OCI-LY7 (cell line): ENCODE results near the gene CLPSL1. TPM values are rescaled to one million over a fixed set of nuclear protein-coding genes. Genes with fewer than 3 reads are reported as not detected.
A peak's percentile ranks its signal among the peaks of the same experiment; 100 is the strongest.

Source experiments
- BruUV-seq: library from RNA; stranded (reverse); fragments of 400-500 nt; replicated peaks from 2 replicates; lab custom pipeline; 2021; lab: Mats Ljungman, UMichigan
- CTCF ChIA-PET: fragments of 300-600 bp; sonication (Branson Sonifier 250); formaldehyde crosslinking; loops from one replicate; lab custom pipeline; 2022; ENCODE audit warnings: antibody characterized with exemption; ENCODE audit not compliant: unreplicated experiment; lab: Charles Lee
- POLR2A ChIA-PET: fragments of 300-600 bp; sonication (Branson Sonifier 250); formaldehyde crosslinking; loops from one replicate; lab custom pipeline; 2022; ENCODE audit warnings: antibody characterized with exemption; lab: Charles Lee
- DNase-seq: peaks from one replicate; pipeline ENCODE4 v3.0.0-alpha.2; 2015; ENCODE audit warnings: low spot score
- H2AFZ ChIP-seq: fragments of 200-600 bp; sonication (generic), shearing (Covaris generic); 2 replicates; pipeline ENCODE4 v1.6.1; 2014; ENCODE audit warnings: mild to moderate bottlenecking, antibody characterized with exemption, low read length, moderate library complexity
- H3K27ac ChIP-seq: fragments of 200-600 bp; sonication (generic); 2 replicates; pipeline ENCODE4 v1.5.1; 2014; ENCODE audit warnings: mixed run types, low read depth, mild to moderate bottlenecking, moderate library complexity, low read length, inconsistent platforms; ENCODE audit not compliant: poor library complexity, severe bottlenecking
- H3K36me3 ChIP-seq: fragments of 200-600 bp; sonication (generic); 2 replicates; pipeline ENCODE4 v1.6.1; 2014; ENCODE audit warnings: mild to moderate bottlenecking, antibody characterized with exemption, low read length, moderate library complexity, mixed read lengths; ENCODE audit not compliant: insufficient read depth
- H3K4me1 ChIP-seq: fragments of 200-600 bp; sonication (generic); 2 replicates; pipeline ENCODE4 v1.5.1; 2014; ENCODE audit warnings: mild to moderate bottlenecking, low read length; ENCODE audit not compliant: insufficient read depth, poor library complexity, severe bottlenecking
- H3K4me2 ChIP-seq: fragments of 200-600 bp; sonication (generic); 2 replicates; pipeline ENCODE4 v1.6.1; 2014; ENCODE audit warnings: mild to moderate bottlenecking, low read length
- H3K4me3 ChIP-seq: fragments of 200-600 bp; sonication (generic); 2 replicates; pipeline ENCODE4 v1.5.1; 2014; ENCODE audit warnings: mild to moderate bottlenecking, low read depth, low read length; ENCODE audit not compliant: poor library complexity, severe bottlenecking
- H3K79me2 ChIP-seq: fragments of 200-600 bp; sonication (generic); 2 replicates; pipeline ENCODE4 v1.6.1; 2016; ENCODE audit warnings: low read depth, mild to moderate bottlenecking, low read length, moderate library complexity, mixed read lengths; ENCODE audit not compliant: insufficient read depth
- H3K9me2 ChIP-seq: fragments of 200-600 bp; sonication (generic); 2 replicates; pipeline ENCODE4 v1.6.1; 2016; ENCODE audit warnings: mild to moderate bottlenecking, low read length, mixed read lengths; ENCODE audit not compliant: insufficient read depth
- H3K9me3 ChIP-seq: fragments of 200-600 bp; sonication (generic); 2 replicates; pipeline ENCODE4 v1.6.1; 2014; ENCODE audit warnings: mild to moderate bottlenecking, mixed run types, low read length, mixed read lengths
- H4K20me1 ChIP-seq: fragments of 200-600 bp; sonication (generic); 2 replicates; pipeline ENCODE4 v1.6.1; 2014; ENCODE audit warnings: mild to moderate bottlenecking, antibody characterized with exemption, low read length, moderate library complexity, mixed read lengths; ENCODE audit not compliant: insufficient read depth
- CTCF ChIP-seq: fragments of 200-600 bp; sonication (generic); conservative IDR thresholded peaks from 2 replicates; pipeline ENCODE4 v1.5.1; 2014; ENCODE audit warnings: mild to moderate bottlenecking, antibody characterized with exemption, low read length, moderate library complexity, mixed read lengths
- EZH2phosphoT487 ChIP-seq: fragments of 200-600 bp; sonication (generic); IDR thresholded peaks from 2 replicates; pipeline ENCODE4 v1.6.1; 2018; ENCODE audit warnings: low read depth, borderline replicate concordance, mild to moderate bottlenecking, mixed run types, antibody characterized with exemption, low read length, moderate library complexity, mixed read lengths
- intact Hi-C: fragments of 100-400 bp; cut with micrococcal nuclease; formaldehyde crosslinking; loops from one replicate; pipeline ENCODE4 v1.10.0; 2022; ENCODE audit not compliant: unreplicated experiment
- total RNA-seq, 2 experiments: library from RNA; depleted of rRNA in 1 of 2; stranded (reverse); fragments of >200 nt in 1 of 2; shearing (Covaris generic) in 1 of 2; gene quantifications; 2 replicates each; pipeline ENCODE4 v1.2.3, GENCODE V29; 2014 to 2022

Gene CLPSL1
- total RNA-seq, 2 experiments from 2014 or later: not detected

GRCh38 chr6:35755278-35755924, 25.4 kb upstream of the CLPSL1 start:
- ChIA-PET CTCF (interaction anchor here (1.4 kb wide), 1 partner anchor 18 kb away, joined by 3 read pairs; the partner anchor contains the start of gene ARMC12), POLR2A (interaction anchor here (1.1 kb wide), 1 partner anchor 17 kb away, joined by 3 read pairs; no protein-coding TSS in a partner anchor)
- Histone ChIP-seq H3K4me1 (peaks cover 25% of the 10 kb centered on the region), H3K4me3 (no peak overlapping the region), H2AFZ (no peak overlapping the region; the same call in 1 of the 2 replicates), H3K9me2 (no peaks in the 10 kb centered on the region), H3K27ac (no peak overlapping the region), H4K20me1 (no peaks in the 10 kb centered on the region), H3K4me2 (no peak overlapping the region), H3K79me2 (no peaks in the 10 kb centered on the region), H3K9me3 (no peaks in the 10 kb centered on the region), H3K36me3 (no peaks in the 10 kb centered on the region)
- BruUV-seq: no TSS peak
- no peak for DNase-seq
- TF ChIP-seq CTCF (no peak), EZH2phosphoT487 (no peak)
- intact Hi-C loops: loop anchor here (5.0 to 10.0 kb wide), 2 partner anchors 199 to 233 kb away; no protein-coding TSS in a partner anchor

GRCh38 chr6:35757456-35758123, 23.2 kb upstream of the CLPSL1 start:
- Histone ChIP-seq H3K4me2 (peak overlapping the region; percentile 17), H3K4me3 (no peak overlapping the region), H3K36me3 (no peaks in the 10 kb centered on the region), H3K79me2 (no peaks in the 10 kb centered on the region), H3K9me3 (no peaks in the 10 kb centered on the region), H4K20me1 (no peaks in the 10 kb centered on the region), H3K27ac (no peak overlapping the region), H2AFZ (peak overlapping the region; percentile 80), H3K4me1 (peaks cover 25% of the 10 kb centered on the region), H3K9me2 (no peaks in the 10 kb centered on the region)
- POLR2A ChIA-PET: interaction anchor here (0.6 to 0.9 kb wide), 4 partner anchors 13 to 366 kb away, joined by 3 to 4 read pairs (median 3); no protein-coding TSS in a partner anchor
- no TSS peak for BruUV-seq
- CTCF ChIA-PET: interaction anchor here (0.6 kb wide), 1 partner anchor 473 kb away, joined by 4 read pairs; no protein-coding TSS in a partner anchor
- peak; percentile 66 for DNase-seq
- intact Hi-C loops: loop anchor here (5.0 to 10.0 kb wide), 2 partner anchors 197 to 235 kb away; no protein-coding TSS in a partner anchor
- peak; percentile 76 for TF ChIP-seq CTCF
- no peak for TF ChIP-seq EZH2phosphoT487
